Smooth muscle cell of the brain vasculature (primary cell): ENCODE data around the gene KCNQ1.
A peak's percentile ranks its signal among the peaks of the same experiment; 100 is the strongest.

Experiments
- DNase-seq: peaks from one replicate; pipeline ENCODE4 v3.0.0-alpha.2; 2012; ENCODE audit warnings: low read depth, low spot score

The KCNQ1 gene

GRCh38 chr11:2881076-2881980 is 436.5 kb downstream of the KCNQ1 start:
- no peak for DNase-seq

GRCh38 chr11:2881981-2882375 is 437.2 kb downstream of the KCNQ1 start:
- DNase-seq = no peak

- no peak for DNase-seq
These were observed 437.7 kb downstream of the KCNQ1 start for GRCh38 chr11:2882396-2883110.

GRCh38 chr11:2883640-2883978 is 438.8 kb downstream of the KCNQ1 start:
- DNase-seq = no peak

GRCh38 chr11:2883979-2884815 is 439.4 kb downstream of the KCNQ1 start:
- no peak for DNase-seq

- DNase-seq = no peak
These were observed 440.3 kb downstream of the KCNQ1 start for GRCh38 chr11:2885017-2885677.

GRCh38 chr11:2885678-2886081 is 440.9 kb downstream of the KCNQ1 start, which contains the start of gene CDKN1C:
Gene CDKN1C (minus strand): TSS chr11:2885775. CDS start chr11:2885456, 319 bp downstream.
- peak; percentile 41 for DNase-seq

GRCh38 chr11:2886191-2886894 is 441.5 kb downstream of the KCNQ1 start:
- no peak for DNase-seq

GRCh38 chr11:2886936-2887335 is 442.1 kb downstream of the KCNQ1 start:
- no peak for DNase-seq

- DNase-seq = no peak
These were observed 442.8 kb downstream of the KCNQ1 start for GRCh38 chr11:2887515-2888195.

- peak; percentile 62 for DNase-seq
These were observed 443.6 kb downstream of the KCNQ1 start for GRCh38 chr11:2888266-2888968.

GRCh38 chr11:2889362-2890273 is 444.8 kb downstream of the KCNQ1 start:
- DNase-seq = no peak

- no peak for DNase-seq
These were observed 445.9 kb downstream of the KCNQ1 start for GRCh38 chr11:2890466-2891294.

GRCh38 chr11:2891326-2892214 is 446.8 kb downstream of the KCNQ1 start:
- no peak for DNase-seq

GRCh38 chr11:2892215-2892966 is 447.6 kb downstream of the KCNQ1 start:
- DNase-seq = no peak
